HG03103 (cell line): Measurements from ENCODE around the gene OTC.

Experiments
- ATAC-seq: cut with Tn5 transposase; IDR thresholded peaks from one replicate; pipeline ENCODE4 v1.9.1; 2021; ENCODE audit warnings: low read depth; ENCODE audit not compliant: unreplicated experiment

Gene OTC

GRCh38 chrX:38356401-38356800 is 4.0 kb downstream of the OTC start:
- ATAC-seq, result no peak

- ATAC-seq, result no peak
These were observed 5.6 kb downstream of the OTC start for GRCh38 chrX:38357747-38358673.

- ATAC-seq, result no peak
These were observed 10.6 kb downstream of the OTC start for GRCh38 chrX:38363046-38363445.

GRCh38 chrX:38365954-38366353 is 13.6 kb downstream of the OTC start:
- ATAC-seq, result no peak

GRCh38 chrX:38368774-38369173 is 16.4 kb downstream of the OTC start:
- ATAC-seq, result no peak

GRCh38 chrX:38371641-38372040 is 19.2 kb downstream of the OTC start:
- ATAC-seq, result no peak

GRCh38 chrX:38374431-38374830 is 22.0 kb downstream of the OTC start:
- ATAC-seq, result no peak

- no peak for ATAC-seq
These were observed 23.5 kb downstream of the OTC start for GRCh38 chrX:38375891-38376290.

GRCh38 chrX:38376747-38377146 is 24.3 kb downstream of the OTC start:
- ATAC-seq, result no peak

- no peak for ATAC-seq
These were observed 26.7 kb downstream of the OTC start for GRCh38 chrX:38379088-38379487.

- no peak for ATAC-seq
These were observed 30.3 kb downstream of the OTC start for GRCh38 chrX:38382663-38383062.

GRCh38 chrX:38400389-38400910 is 48.0 kb downstream of the OTC start:
- no peak for ATAC-seq

GRCh38 chrX:38402118-38402517 is 49.7 kb downstream of the OTC start:
- ATAC-seq, result no peak

- ATAC-seq, result no peak
These were observed 51.4 kb downstream of the OTC start for GRCh38 chrX:38403834-38404233.

- no peak for ATAC-seq
These were observed 54.7 kb downstream of the OTC start for GRCh38 chrX:38407126-38407525.

GRCh38 chrX:38409289-38409688 is 56.9 kb downstream of the OTC start:
- ATAC-seq, result no peak

- ATAC-seq, result no peak
These were observed 74.4 kb downstream of the OTC start for GRCh38 chrX:38426785-38427184.

GRCh38 chrX:38431525-38431924 is 79.1 kb downstream of the OTC start:
- ATAC-seq, result no peak

- ATAC-seq, result no peak
These were observed 82.7 kb downstream of the OTC start for GRCh38 chrX:38435130-38435529.

GRCh38 chrX:38437093-38437492 is 84.7 kb downstream of the OTC start:
- ATAC-seq, result no peak

GRCh38 chrX:38438321-38438720 is 85.9 kb downstream of the OTC start:
- ATAC-seq, result no peak

- ATAC-seq, result no peak
These were observed 100.2 kb downstream of the OTC start for GRCh38 chrX:38452603-38453002.
